OCI-LY7 (cell line): ENCODE results near the gene NPNT. TPM values are rescaled to one million over a fixed set of nuclear protein-coding genes. Genes with fewer than 3 reads are reported as not detected.

Experiments used
- BruUV-seq: library from RNA; stranded (reverse); fragments of 400-500 nt; replicated peaks from 2 replicates; lab custom pipeline; 2021; lab: Mats Ljungman, UMichigan
- CTCF ChIA-PET: fragments of 300-600 bp; sonication (Branson Sonifier 250); formaldehyde crosslinking; loops from one replicate; lab custom pipeline; 2022; ENCODE audit warnings: antibody characterized with exemption; ENCODE audit not compliant: unreplicated experiment; lab: Charles Lee
- POLR2A ChIA-PET: fragments of 300-600 bp; sonication (Branson Sonifier 250); formaldehyde crosslinking; loops from one replicate; lab custom pipeline; 2022; ENCODE audit warnings: antibody characterized with exemption; lab: Charles Lee
- DNase-seq: peaks from one replicate; pipeline ENCODE4 v3.0.0-alpha.2; 2015; ENCODE audit warnings: low spot score
- H2AFZ ChIP-seq: fragments of 200-600 bp; sonication (generic), shearing (Covaris generic); 2 replicates; pipeline ENCODE4 v1.6.1; 2014; ENCODE audit warnings: mild to moderate bottlenecking, antibody characterized with exemption, low read length, moderate library complexity
- H3K27ac ChIP-seq: fragments of 200-600 bp; sonication (generic); 2 replicates; pipeline ENCODE4 v1.5.1; 2014; ENCODE audit warnings: mixed run types, low read depth, mild to moderate bottlenecking, moderate library complexity, low read length, inconsistent platforms; ENCODE audit not compliant: poor library complexity, severe bottlenecking
- H3K36me3 ChIP-seq: fragments of 200-600 bp; sonication (generic); 2 replicates; pipeline ENCODE4 v1.6.1; 2014; ENCODE audit warnings: mild to moderate bottlenecking, antibody characterized with exemption, low read length, moderate library complexity, mixed read lengths; ENCODE audit not compliant: insufficient read depth
- H3K4me1 ChIP-seq: fragments of 200-600 bp; sonication (generic); 2 replicates; pipeline ENCODE4 v1.5.1; 2014; ENCODE audit warnings: mild to moderate bottlenecking, low read length; ENCODE audit not compliant: insufficient read depth, poor library complexity, severe bottlenecking
- H3K4me2 ChIP-seq: fragments of 200-600 bp; sonication (generic); 2 replicates; pipeline ENCODE4 v1.6.1; 2014; ENCODE audit warnings: mild to moderate bottlenecking, low read length
- H3K4me3 ChIP-seq: fragments of 200-600 bp; sonication (generic); 2 replicates; pipeline ENCODE4 v1.5.1; 2014; ENCODE audit warnings: mild to moderate bottlenecking, low read depth, low read length; ENCODE audit not compliant: poor library complexity, severe bottlenecking
- H3K79me2 ChIP-seq: fragments of 200-600 bp; sonication (generic); 2 replicates; pipeline ENCODE4 v1.6.1; 2016; ENCODE audit warnings: low read depth, mild to moderate bottlenecking, low read length, moderate library complexity, mixed read lengths; ENCODE audit not compliant: insufficient read depth
- H3K9me2 ChIP-seq: fragments of 200-600 bp; sonication (generic); 2 replicates; pipeline ENCODE4 v1.6.1; 2016; ENCODE audit warnings: mild to moderate bottlenecking, low read length, mixed read lengths; ENCODE audit not compliant: insufficient read depth
- H3K9me3 ChIP-seq: fragments of 200-600 bp; sonication (generic); 2 replicates; pipeline ENCODE4 v1.6.1; 2014; ENCODE audit warnings: mild to moderate bottlenecking, mixed run types, low read length, mixed read lengths
- H4K20me1 ChIP-seq: fragments of 200-600 bp; sonication (generic); 2 replicates; pipeline ENCODE4 v1.6.1; 2014; ENCODE audit warnings: mild to moderate bottlenecking, antibody characterized with exemption, low read length, moderate library complexity, mixed read lengths; ENCODE audit not compliant: insufficient read depth
- CTCF ChIP-seq: fragments of 200-600 bp; sonication (generic); conservative IDR thresholded peaks from 2 replicates; pipeline ENCODE4 v1.5.1; 2014; ENCODE audit warnings: mild to moderate bottlenecking, antibody characterized with exemption, low read length, moderate library complexity, mixed read lengths
- EZH2phosphoT487 ChIP-seq: fragments of 200-600 bp; sonication (generic); IDR thresholded peaks from 2 replicates; pipeline ENCODE4 v1.6.1; 2018; ENCODE audit warnings: low read depth, borderline replicate concordance, mild to moderate bottlenecking, mixed run types, antibody characterized with exemption, low read length, moderate library complexity, mixed read lengths
- intact Hi-C: fragments of 100-400 bp; cut with micrococcal nuclease; formaldehyde crosslinking; loops from one replicate; pipeline ENCODE4 v1.10.0; 2022; ENCODE audit not compliant: unreplicated experiment
- total RNA-seq, 2 experiments: library from RNA; depleted of rRNA in 1 of 2; stranded (reverse); fragments of >200 nt in 1 of 2; shearing (Covaris generic) in 1 of 2; gene quantifications; 2 replicates each; pipeline ENCODE4 v1.2.3, GENCODE V29; 2014 to 2022

Gene NPNT
- total RNA-seq, 2 experiments from 2014 or later, result not detected

DNA sequence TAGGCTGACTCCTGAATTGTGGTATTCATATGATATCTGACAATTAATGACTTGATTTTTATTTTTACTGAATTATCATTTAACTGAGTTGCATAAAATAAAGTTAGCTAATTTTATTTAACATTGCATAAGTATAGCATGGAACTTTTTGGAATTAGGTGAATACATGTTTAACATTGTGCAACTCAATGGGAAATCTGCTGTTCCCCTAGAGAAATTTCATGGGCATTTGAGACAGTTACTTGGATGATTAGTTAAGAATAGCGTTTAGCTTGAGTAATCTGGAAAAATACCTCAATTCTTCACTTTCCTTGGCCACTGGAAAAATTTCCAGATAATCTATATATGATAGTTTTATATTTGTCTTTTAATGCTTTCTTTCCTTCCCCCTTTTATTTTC lies 42.5 kb downstream of the NPNT start:
- H3K4me1 ChIP-seq, result no peaks in the 10 kb centered on the region
- H3K79me2 ChIP-seq, result no peaks in the 10 kb centered on the region
- ChIA-PET POLR2A (no interaction called here), CTCF (no interaction called here)
- no peak overlapping the region for H3K4me2 ChIP-seq
- H4K20me1 ChIP-seq, result no peaks in the 10 kb centered on the region
- no peak overlapping the region for H3K4me3 ChIP-seq
- H3K9me2 ChIP-seq, result no peaks in the 10 kb centered on the region
- no TSS peak for BruUV-seq
- intact Hi-C loops, result no loop called here
- DNase-seq, result no peak
- no peaks in the 10 kb centered on the region for H3K36me3 ChIP-seq
- TF ChIP-seq EZH2phosphoT487, result no peak
- TF ChIP-seq CTCF, result no peak
- H3K9me3 ChIP-seq, result no peaks in the 10 kb centered on the region
- no peak overlapping the region for H3K27ac ChIP-seq
- no peak overlapping the region for H2AFZ ChIP-seq

GRCh38 chr4:105943234-105943633 lies 48.0 kb downstream of the NPNT start:
- intact Hi-C loops, result no loop called here
- H3K36me3 ChIP-seq, result no peaks in the 10 kb centered on the region
- BruUV-seq, result no TSS peak

More at GRCh38 chr4:105943234-105943633, 48.0 kb downstream of the NPNT start:
- TF ChIP-seq EZH2phosphoT487 (no peak), CTCF (no peak)
- Histone ChIP-seq H3K9me3 (no peaks in the 10 kb centered on the region), H3K4me2 (no peak overlapping the region), H3K9me2 (no peaks in the 10 kb centered on the region), H2AFZ (no peak overlapping the region), H3K4me3 (no peak overlapping the region), H4K20me1 (no peaks in the 10 kb centered on the region), H3K79me2 (no peaks in the 10 kb centered on the region), H3K4me1 (no peaks in the 10 kb centered on the region), H3K27ac (no peak overlapping the region)
- ChIA-PET CTCF (no interaction called here), POLR2A (interaction anchor here (1.3 kb wide), 1 partner anchor 29 kb away, joined by 3 read pairs; no protein-coding TSS in a partner anchor)
- DNase-seq, result no peak
